ENCODE data around the gene NTM. TPM values are rescaled to one million over a fixed set of nuclear protein-coding genes. Genes with fewer than 3 reads are reported as not detected.

The NTM gene
- total and polyA plus RNA-seq, 2 donors (not counting 3 experiments of a cell fraction or from before 2014, with no cell fraction given): 1.00 to 1.1 TPM

DNA sequence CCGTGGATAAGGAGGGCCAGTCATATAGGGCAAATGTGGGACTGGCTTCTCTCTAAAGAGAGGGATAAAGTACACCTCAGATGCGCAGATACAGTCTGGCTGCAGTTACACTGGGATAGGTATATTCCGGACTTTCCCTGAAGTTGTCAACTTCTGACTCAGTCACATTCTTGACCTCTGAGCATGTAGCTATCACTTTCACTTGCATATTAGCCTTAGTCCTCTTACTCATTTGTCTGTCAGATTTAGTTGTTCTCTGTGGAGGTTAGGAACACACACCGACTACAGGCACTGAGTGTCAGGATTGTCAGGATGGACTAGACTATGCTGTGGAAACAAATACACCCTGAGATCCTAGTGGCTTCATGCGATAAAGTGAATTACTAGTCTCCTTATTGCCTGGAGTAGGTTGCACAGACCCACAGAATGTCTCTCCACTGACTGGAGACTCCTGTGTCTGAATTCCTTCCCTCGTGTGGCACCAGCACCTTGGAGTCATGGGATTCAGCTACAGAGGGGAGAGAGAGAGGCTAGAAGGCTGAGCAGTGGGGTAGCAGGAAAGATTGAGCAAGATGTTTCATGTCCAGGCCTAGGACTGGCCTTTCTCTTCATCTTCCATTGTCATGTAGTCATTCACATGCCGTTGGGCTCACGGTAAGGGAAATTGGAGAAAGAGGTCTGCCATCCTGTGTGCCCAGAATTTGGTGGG lies 654.3 kb downstream of the NTM start:
- no peaks in the 10 kb centered on the region for H3K79me2 ChIP-seq (ENCODE audit: control insufficient read depth, insufficient read depth, low read length)
- H3K4me3 ChIP-seq (replicated peaks in 1 of 3; ENCODE audit: insufficient read depth in 1 of 3, low read depth in 1 of 3, low read length in 3 of 3): no peak overlapping the region
- H3K27me3 ChIP-seq (ENCODE audit: control insufficient read depth in 2 of 2, insufficient read depth in 2 of 2, low read length in 2 of 2): no peaks in the 10 kb centered on the region
- POLR2A ChIA-PET: no interaction called here
- peak; percentile 11 for TF ChIP-seq GATA2 (IDR thresholded peaks at IDR 0.05; ENCODE audit: insufficient read depth, insufficient read length, low read depth, low read length)
- no peak for TF ChIP-seq MYC (IDR thresholded peaks at IDR 0.05; ENCODE audit: low read depth, low read length)
- no peak for TF ChIP-seq JUN (IDR thresholded peaks at IDR 0.05; ENCODE audit: borderline replicate concordance, insufficient read depth, insufficient read length, low read depth)
- TF ChIP-seq, protein P1, sequence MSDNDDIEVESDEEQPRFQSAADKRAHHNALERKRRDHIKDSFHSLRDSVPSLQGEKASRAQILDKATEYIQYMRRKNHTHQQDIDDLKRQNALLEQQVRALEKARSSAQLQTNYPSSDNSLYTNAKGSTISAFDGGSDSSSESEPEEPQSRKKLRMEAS (IDR thresholded peaks at IDR 0.05; ENCODE audit: insufficient read depth, insufficient read length): no peak
- peak; percentile 64 for TF ChIP-seq FOS (IDR thresholded peaks at IDR 0.05; ENCODE audit: borderline replicate concordance, insufficient read depth, low read length)
- TF ChIP-seq CTCF (IDR thresholded peaks at IDR 0.05; ENCODE audit: extremely low read depth in 1 of 2, insufficient read depth in 1 of 2, low read depth in 1 of 2, low read length in 2 of 2): no peak
- dilution Hi-C loops (cut with MboI; ENCODE audit: extremely low pct_ligation_motif_present, low sequenced_read_pairs): no loop called here
- H3K9ac ChIP-seq (replicated peaks; ENCODE audit: extremely low read depth, insufficient read depth, low read length): no peak overlapping the region
- no peak for FAIRE-seq
- H3K4me2 ChIP-seq (ENCODE audit: insufficient read depth, low read length): no peak overlapping the region
- H2AFZ ChIP-seq (ENCODE audit: low read depth, low read length): peak overlapping the region; percentile 44
- H3K9me1 ChIP-seq (replicated peaks; ENCODE audit: control insufficient read depth, extremely low read depth, insufficient read depth, low read length): no peaks in the 10 kb centered on the region
- H3K9me3 ChIP-seq (replicated peaks; ENCODE audit: control insufficient read depth, insufficient read depth, low read length): no peaks in the 10 kb centered on the region
- DNase-seq (ENCODE audit: low read depth, low spot score): peak; percentile 47
- no TSS peak for BruUV-seq (replicated peaks)
- CTCF ChIA-PET: interaction anchor here (1.0 to 5.0 kb wide), 3 partner anchors 15 to 111 kb away, joined by 3 to 21 read pairs (median 5); no protein-coding TSS in a partner anchor
- H3K36me3 ChIP-seq (ENCODE audit: control insufficient read depth in 2 of 2, extremely low read depth in 1 of 2, insufficient read depth in 2 of 2, low read length in 2 of 2): no peaks in the 10 kb centered on the region
- H3K4me1 ChIP-seq (ENCODE audit: control insufficient read depth, extremely low read depth, insufficient read depth, low read length): peaks cover 13% of the 10 kb centered on the region
- H4K20me1 ChIP-seq (replicated peaks; ENCODE audit: control insufficient read depth, extremely low read depth, insufficient read depth, low read length): no peaks in the 10 kb centered on the region
- intact Hi-C loops (cut with micrococcal nuclease): loop anchor here (5.0 kb wide), 2 partner anchors 88 to 112 kb away; no protein-coding TSS in a partner anchor
- peak overlapping the region; percentile 9 for H3K27ac ChIP-seq (ENCODE audit: insufficient read depth, low read depth, low read length)

Data from endothelial cell of umbilical vein (primary cell).